NCI-H2196 treated with DMSO at 0.1 percent for 48 hours (cell line): Measurements from ENCODE around the gene SLC8A3.

ENCODE experiments used
- DNase-seq: peaks from one replicate; lab custom pipeline; 2025; ENCODE audit not compliant: unreplicated experiment; lab: John Stamatoyannopoulos, UW

SLC8A3 gene

GRCh38 chr14:70029296-70030132 lies 159.2 kb downstream of the SLC8A3 start:
- DNase-seq, result peak; percentile 23

GRCh38 chr14:70027785-70028428 lies 160.8 kb downstream of the SLC8A3 start:
- no peak for DNase-seq

GRCh38 chr14:70023871-70024270 lies 164.9 kb downstream of the SLC8A3 start:
- no peak for DNase-seq

GRCh38 chr14:70022771-70023445 lies 165.8 kb downstream of the SLC8A3 start:
- DNase-seq, result no peak

GRCh38 chr14:70021548-70022220 lies 167.1 kb downstream of the SLC8A3 start:
- no peak for DNase-seq

- DNase-seq, result no peak
Measured at GRCh38 chr14:70020352-70021170, 168.2 kb downstream of the SLC8A3 start.

- no peak for DNase-seq
Measured at GRCh38 chr14:70019695-70020094, 169.1 kb downstream of the SLC8A3 start.

GRCh38 chr14:70018713-70019211 lies 170.0 kb downstream of the SLC8A3 start:
- DNase-seq, result no peak

- DNase-seq, result no peak
Measured at GRCh38 chr14:70018230-70018629, 170.5 kb downstream of the SLC8A3 start.

GRCh38 chr14:70014406-70015095 lies 174.2 kb downstream of the SLC8A3 start:
- no peak for DNase-seq

GRCh38 chr14:70013271-70013873 lies 175.4 kb downstream of the SLC8A3 start:
- DNase-seq, result no peak

GRCh38 chr14:70011708-70012107 lies 177.0 kb downstream of the SLC8A3 start:
- DNase-seq, result no peak

GRCh38 chr14:70011098-70011497 lies 177.7 kb downstream of the SLC8A3 start:
- peak; percentile 26 for DNase-seq

GRCh38 chr14:70009961-70010360 lies 178.8 kb downstream of the SLC8A3 start:
- no peak for DNase-seq

- no peak for DNase-seq
Measured at GRCh38 chr14:70008284-70009262, 180.2 kb downstream of the SLC8A3 start.

GRCh38 chr14:70006699-70007098 lies 182.1 kb downstream of the SLC8A3 start:
- DNase-seq, result no peak

- DNase-seq, result no peak
Measured at GRCh38 chr14:70005281-70005805, 183.4 kb downstream of the SLC8A3 start.

GRCh38 chr14:70004791-70005190 lies 184.0 kb downstream of the SLC8A3 start:
- DNase-seq, result no peak
